ENCODE data around the gene CST7. TPM values are rescaled to one million over a fixed set of nuclear protein-coding genes. Genes with fewer than 3 reads are reported as not detected.
"Not testable (repeated sequence)": the region's sequence is repeated elsewhere in the genome, so short reads cannot be mapped to it uniquely, and the experiment has no call there.

CST7 gene
- total and polyA plus RNA-seq, 2 donors = 15.5 to 41.9 TPM

DNA sequence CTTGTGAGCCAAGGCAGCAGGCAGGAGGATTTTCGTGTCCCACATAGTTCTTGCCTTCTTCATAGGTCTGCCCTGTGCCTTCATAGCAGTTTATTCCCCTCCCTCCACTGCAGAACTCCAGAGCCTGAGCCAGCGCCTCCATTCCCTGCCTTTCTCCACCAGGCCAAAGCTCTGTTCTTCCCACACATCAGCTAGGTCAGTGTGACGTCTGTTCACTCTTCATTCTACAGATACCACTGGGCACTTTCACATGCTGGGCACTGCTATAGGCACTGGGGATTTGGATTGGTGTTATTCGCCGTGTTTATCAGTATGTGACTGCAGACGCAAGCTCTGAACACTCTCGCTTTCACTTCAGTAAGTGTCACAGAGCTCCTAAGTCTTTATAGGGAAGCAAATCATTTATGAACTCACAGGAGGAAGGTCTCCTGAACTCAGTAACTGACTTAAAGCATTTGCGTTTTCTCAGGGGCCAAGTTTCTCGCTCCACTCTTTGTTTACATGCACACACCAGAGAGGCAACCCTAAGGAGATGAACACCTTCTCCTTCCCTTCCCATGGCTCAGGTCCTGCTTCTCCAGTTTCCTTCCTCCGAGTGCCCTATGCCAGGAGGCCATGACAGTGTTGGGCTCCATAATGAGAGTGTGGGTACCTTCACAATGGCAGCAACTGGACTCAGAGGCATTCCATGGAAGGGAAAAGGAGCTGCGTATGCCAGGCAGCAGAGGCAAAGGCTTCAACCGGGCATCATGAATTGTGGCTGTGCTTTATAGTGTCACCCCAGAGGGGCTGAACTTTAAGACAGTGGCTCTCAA, 49.8 kb downstream of the CST7 start:
- DNase-seq (ENCODE audit: low read depth in 6 of 9, low spot score in 9 of 9) = no peak
- H3K4me1 ChIP-seq (ENCODE audit: control insufficient read depth in 2 of 2, insufficient read depth in 2 of 2, low read length in 2 of 2) = peaks cover 0 to 7% of the 10 kb centered on the region in 2 donors
- H3K36me3 ChIP-seq (ENCODE audit: control insufficient read depth in 2 of 2, insufficient read depth in 2 of 2, low read length in 1 of 2) = no peaks in the 10 kb centered on the region
- no peak overlapping the region for H3K4me3 ChIP-seq (ENCODE audit: low read length in 2 of 2)
- H3K27me3 ChIP-seq (ENCODE audit: control insufficient read depth in 2 of 2, insufficient read depth in 1 of 2, low read length in 1 of 2) = no peaks in the 10 kb centered on the region
- no peaks in the 10 kb centered on the region for H3K9me3 ChIP-seq (ENCODE audit: control insufficient read depth in 2 of 2, insufficient read depth in 1 of 2, low read length in 1 of 2)
- WGBS = 95% methylated on average over 12 of the region's 12 CpGs
- H3K27ac ChIP-seq (ENCODE audit: low read depth in 1 of 2, low read length in 1 of 2) = peak overlapping the region in 1 of 2 donors; percentile 5

GRCh38 chr20:24999568-24999967, 50.5 kb downstream of the CST7 start:
- no peaks in the 10 kb centered on the region for H3K27me3 ChIP-seq (ENCODE audit: control insufficient read depth in 2 of 2, insufficient read depth in 1 of 2, low read length in 1 of 2)
- 97% methylated on average over 4 of the region's 4 CpGs for WGBS
- no peak overlapping the region for H3K4me3 ChIP-seq (ENCODE audit: low read length in 2 of 2)
- H3K27ac ChIP-seq (ENCODE audit: low read depth in 1 of 2, low read length in 1 of 2) = no peak overlapping the region
- peaks cover 0 to 7% of the 10 kb centered on the region in 2 donors for H3K4me1 ChIP-seq (ENCODE audit: control insufficient read depth in 2 of 2, insufficient read depth in 2 of 2, low read length in 2 of 2)
- DNase-seq (ENCODE audit: low read depth in 6 of 9, low spot score in 9 of 9) = no peak
- no peaks in the 10 kb centered on the region for H3K9me3 ChIP-seq (ENCODE audit: control insufficient read depth in 2 of 2, insufficient read depth in 1 of 2, low read length in 1 of 2)
- no peaks in the 10 kb centered on the region for H3K36me3 ChIP-seq (ENCODE audit: control insufficient read depth in 2 of 2, insufficient read depth in 2 of 2, low read length in 1 of 2)

DNA sequence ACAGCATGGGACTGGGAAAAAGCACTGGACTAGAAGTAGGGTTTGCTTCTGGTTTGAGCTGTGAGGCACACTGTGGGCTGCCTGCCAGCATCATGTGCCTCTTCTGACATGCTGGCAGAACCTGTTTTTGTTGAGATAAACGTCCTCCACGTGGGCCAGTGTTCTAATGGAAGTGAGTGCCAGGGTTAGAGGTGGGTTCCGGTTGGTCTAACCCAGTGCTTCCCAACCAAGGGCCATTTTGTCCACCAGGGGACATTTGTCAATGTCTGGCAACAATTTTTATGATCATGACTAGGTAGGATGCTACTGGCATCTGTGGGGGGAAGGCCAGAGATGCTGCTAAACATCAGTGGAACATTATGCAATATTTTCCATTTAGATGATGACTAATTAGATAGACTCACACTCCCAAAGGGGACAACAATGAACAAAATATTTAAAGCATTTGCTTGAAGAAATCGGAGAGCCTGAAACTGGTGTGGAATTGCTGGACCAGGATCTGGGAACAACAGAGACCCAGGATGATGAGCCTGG, 51.3 kb downstream of the CST7 start:
- Histone ChIP-seq H3K4me3 (ENCODE audit: low read length in 2 of 2) (no peak overlapping the region), H3K4me1 (ENCODE audit: control insufficient read depth in 2 of 2, insufficient read depth in 2 of 2, low read length in 2 of 2) (no peaks in the 10 kb centered on the region), H3K36me3 (ENCODE audit: control insufficient read depth in 2 of 2, insufficient read depth in 2 of 2, low read length in 1 of 2) (no peaks in the 10 kb centered on the region), H3K27ac (ENCODE audit: low read depth in 1 of 2, low read length in 1 of 2) (no peak overlapping the region), H3K27me3 (ENCODE audit: control insufficient read depth in 2 of 2, insufficient read depth in 1 of 2, low read length in 1 of 2) (no peaks in the 10 kb centered on the region), H3K9me3 (ENCODE audit: control insufficient read depth in 2 of 2, insufficient read depth in 1 of 2, low read length in 1 of 2) (no peaks in the 10 kb centered on the region)
- DNase-seq (ENCODE audit: low read depth in 6 of 9, low spot score in 9 of 9) = no peak
- 62% methylated on average over 4 of the region's 4 CpGs for WGBS

DNA sequence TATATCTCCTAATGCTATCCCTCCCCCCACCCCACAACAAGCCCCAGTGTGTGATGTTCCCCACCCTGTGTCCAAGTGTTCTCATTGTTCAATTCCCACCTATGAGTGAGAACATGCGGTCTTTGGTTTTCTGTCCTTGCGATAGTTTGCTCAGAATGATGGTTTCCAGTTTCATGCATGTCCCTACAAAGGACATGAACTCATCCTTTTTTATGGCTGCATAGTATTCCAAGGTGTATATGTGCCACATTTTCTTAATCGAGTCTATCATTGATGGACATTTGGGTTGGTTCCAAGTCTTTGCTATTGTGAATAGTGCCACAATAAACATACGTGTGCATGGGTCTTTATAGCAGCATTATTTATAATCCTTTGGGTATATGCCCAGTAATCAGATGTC, 52.3 kb downstream of the CST7 start:
- H3K4me1 ChIP-seq (ENCODE audit: control insufficient read depth in 2 of 2, insufficient read depth in 2 of 2, low read length in 2 of 2) = not testable (repeated sequence)
- over 99% methylated on average over 4 of the region's 4 CpGs for WGBS

DNA sequence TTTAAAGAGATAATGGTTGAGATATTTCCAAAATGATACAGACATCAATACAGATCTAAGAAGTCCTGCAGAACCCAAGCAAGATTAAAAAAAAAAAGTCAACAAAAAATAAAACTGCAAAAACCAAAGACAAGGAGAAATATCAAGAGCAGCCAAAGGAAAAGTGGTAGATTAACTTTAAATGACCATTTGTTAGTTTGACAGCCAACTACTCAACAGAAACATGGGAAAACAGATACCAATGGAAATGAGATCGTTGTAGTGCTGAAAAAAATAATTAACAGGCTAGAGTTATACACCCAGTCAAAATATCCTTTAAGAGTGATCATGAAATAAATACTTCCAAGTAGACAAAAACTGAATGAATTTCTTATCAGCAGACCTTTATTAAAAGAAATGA, 53.9 kb downstream of the CST7 start:
- no peak overlapping the region for H3K4me3 ChIP-seq (ENCODE audit: low read length in 2 of 2)
- no peak for DNase-seq (ENCODE audit: low read depth in 6 of 9, low spot score in 9 of 9)
- WGBS = 95% methylated on average over 1 of the region's 1 CpG
- H3K36me3 ChIP-seq (ENCODE audit: control insufficient read depth in 2 of 2, insufficient read depth in 2 of 2, low read length in 1 of 2) = peaks cover 16 to 22% of the 10 kb centered on the region in 2 donors
- no peaks in the 10 kb centered on the region for H3K9me3 ChIP-seq (ENCODE audit: control insufficient read depth in 2 of 2, insufficient read depth in 1 of 2, low read length in 1 of 2)
- H3K4me1 ChIP-seq (ENCODE audit: control insufficient read depth in 2 of 2, insufficient read depth in 2 of 2, low read length in 2 of 2) = no peaks in the 10 kb centered on the region
- H3K27me3 ChIP-seq (ENCODE audit: control insufficient read depth in 2 of 2, insufficient read depth in 1 of 2, low read length in 1 of 2) = no peaks in the 10 kb centered on the region
- no peak overlapping the region for H3K27ac ChIP-seq (ENCODE audit: low read depth in 1 of 2, low read length in 1 of 2)

More for the DNA sequence above, 52.3 kb downstream of the CST7 start:
- not testable (repeated sequence) for DNase-seq (ENCODE audit: low read depth in 6 of 9, low spot score in 9 of 9); H3K27me3 ChIP-seq (ENCODE audit: control insufficient read depth in 2 of 2, insufficient read depth in 1 of 2, low read length in 1 of 2); H3K4me3 ChIP-seq (ENCODE audit: low read length in 2 of 2); H3K9me3 ChIP-seq (ENCODE audit: control insufficient read depth in 2 of 2, insufficient read depth in 1 of 2, low read length in 1 of 2); H3K27ac ChIP-seq (ENCODE audit: low read depth in 1 of 2, low read length in 1 of 2); H3K36me3 ChIP-seq (ENCODE audit: control insufficient read depth in 2 of 2, insufficient read depth in 2 of 2, low read length in 1 of 2)

GRCh38 chr20:25005220-25005619, 56.2 kb downstream of the CST7 start:
- no peak overlapping the region for H3K4me3 ChIP-seq (ENCODE audit: low read length in 2 of 2)
- DNase-seq (ENCODE audit: low read depth in 6 of 9, low spot score in 9 of 9) = no peak
- WGBS = 98% methylated on average over 2 of the region's 2 CpGs
- no peaks in the 10 kb centered on the region for H3K9me3 ChIP-seq (ENCODE audit: control insufficient read depth in 2 of 2, insufficient read depth in 1 of 2, low read length in 1 of 2)
- H3K4me1 ChIP-seq (ENCODE audit: control insufficient read depth in 2 of 2, insufficient read depth in 2 of 2, low read length in 2 of 2) = no peaks in the 10 kb centered on the region
- H3K36me3 ChIP-seq (ENCODE audit: control insufficient read depth in 2 of 2, insufficient read depth in 2 of 2, low read length in 1 of 2) = peaks cover 29 to 43% of the 10 kb centered on the region in 2 donors
- H3K27ac ChIP-seq (ENCODE audit: low read depth in 1 of 2, low read length in 1 of 2) = no peak overlapping the region
- H3K27me3 ChIP-seq (ENCODE audit: control insufficient read depth in 2 of 2, insufficient read depth in 1 of 2, low read length in 1 of 2) = no peaks in the 10 kb centered on the region

DNA sequence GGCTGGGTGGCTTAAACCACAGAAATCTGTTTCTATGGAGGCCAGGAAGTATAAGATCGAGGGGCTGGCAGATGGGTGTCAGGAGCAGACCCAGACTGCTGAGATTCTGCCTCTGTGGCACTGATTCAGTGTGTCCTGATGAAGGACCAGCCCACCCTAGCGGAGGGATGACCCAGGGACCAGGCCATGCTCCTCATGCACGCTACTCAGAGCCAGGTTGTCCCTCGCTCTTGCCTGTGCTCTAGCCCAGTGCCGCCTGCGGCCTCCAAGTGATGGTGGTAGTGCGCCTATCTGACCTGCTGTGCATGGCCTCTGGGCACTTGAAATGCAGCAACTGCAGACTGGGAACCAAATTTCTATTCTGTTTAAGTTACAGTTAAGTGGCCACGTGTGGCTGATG, 56.6 kb downstream of the CST7 start:
- DNase-seq (ENCODE audit: low read depth in 6 of 9, low spot score in 9 of 9) = no peak

GRCh38 chr20:25006431-25007167, 57.5 kb downstream of the CST7 start:
- WGBS = 94% methylated on average over 12 of the region's 12 CpGs
- Histone ChIP-seq H3K9me3 (ENCODE audit: control insufficient read depth in 2 of 2, insufficient read depth in 1 of 2, low read length in 1 of 2) (no peaks in the 10 kb centered on the region), H3K4me3 (ENCODE audit: low read length in 2 of 2) (no peak overlapping the region), H3K4me1 (ENCODE audit: control insufficient read depth in 2 of 2, insufficient read depth in 2 of 2, low read length in 2 of 2) (no peaks in the 10 kb centered on the region), H3K36me3 (ENCODE audit: control insufficient read depth in 2 of 2, insufficient read depth in 2 of 2, low read length in 1 of 2) (peaks cover 38 to 54% of the 10 kb centered on the region in 2 donors), H3K27ac (ENCODE audit: low read depth in 1 of 2, low read length in 1 of 2) (no peak overlapping the region), H3K27me3 (ENCODE audit: control insufficient read depth in 2 of 2, insufficient read depth in 1 of 2, low read length in 1 of 2) (no peaks in the 10 kb centered on the region)
- DNase-seq (ENCODE audit: low read depth in 6 of 9, low spot score in 9 of 9) = no peak

More for the DNA sequence above, 56.6 kb downstream of the CST7 start:
- Histone ChIP-seq H3K9me3 (ENCODE audit: control insufficient read depth in 2 of 2, insufficient read depth in 1 of 2, low read length in 1 of 2) (no peaks in the 10 kb centered on the region), H3K4me3 (ENCODE audit: low read length in 2 of 2) (no peak overlapping the region), H3K27ac (ENCODE audit: low read depth in 1 of 2, low read length in 1 of 2) (no peak overlapping the region), H3K36me3 (ENCODE audit: control insufficient read depth in 2 of 2, insufficient read depth in 2 of 2, low read length in 1 of 2) (peaks cover 33 to 47% of the 10 kb centered on the region in 2 donors), H3K4me1 (ENCODE audit: control insufficient read depth in 2 of 2, insufficient read depth in 2 of 2, low read length in 2 of 2) (no peaks in the 10 kb centered on the region), H3K27me3 (ENCODE audit: control insufficient read depth in 2 of 2, insufficient read depth in 1 of 2, low read length in 1 of 2) (no peaks in the 10 kb centered on the region)
- WGBS = 95% methylated on average over 8 of the region's 8 CpGs

All from thymus (tissue), 11 donors.